H4 (cell line): ENCODE results near the gene DHX32. TPM values are rescaled to one million over a fixed set of nuclear protein-coding genes. Genes with fewer than 3 reads are reported as not detected.
A peak's percentile ranks its signal among the peaks of the same experiment; 100 is the strongest.
"Not testable (repeated sequence)": the region's sequence is repeated elsewhere in the genome, so short reads cannot be mapped to it uniquely, and the experiment has no call there.

Experiments used
- DNase-seq: peaks from one replicate; pipeline ENCODE4 v3.0.0-alpha.2; 2015; ENCODE audit warnings: low spot score
- total RNA-seq: library from RNA; depleted of rRNA; stranded (reverse); fragments of >200 nt; shearing (Covaris generic); gene quantifications from 2 replicates; pipeline ENCODE4 v1.2.3, GENCODE V29; 2014

The DHX32 gene
- total RNA-seq, 1 experiment from 2014 or later, result 68.3 TPM

DNA sequence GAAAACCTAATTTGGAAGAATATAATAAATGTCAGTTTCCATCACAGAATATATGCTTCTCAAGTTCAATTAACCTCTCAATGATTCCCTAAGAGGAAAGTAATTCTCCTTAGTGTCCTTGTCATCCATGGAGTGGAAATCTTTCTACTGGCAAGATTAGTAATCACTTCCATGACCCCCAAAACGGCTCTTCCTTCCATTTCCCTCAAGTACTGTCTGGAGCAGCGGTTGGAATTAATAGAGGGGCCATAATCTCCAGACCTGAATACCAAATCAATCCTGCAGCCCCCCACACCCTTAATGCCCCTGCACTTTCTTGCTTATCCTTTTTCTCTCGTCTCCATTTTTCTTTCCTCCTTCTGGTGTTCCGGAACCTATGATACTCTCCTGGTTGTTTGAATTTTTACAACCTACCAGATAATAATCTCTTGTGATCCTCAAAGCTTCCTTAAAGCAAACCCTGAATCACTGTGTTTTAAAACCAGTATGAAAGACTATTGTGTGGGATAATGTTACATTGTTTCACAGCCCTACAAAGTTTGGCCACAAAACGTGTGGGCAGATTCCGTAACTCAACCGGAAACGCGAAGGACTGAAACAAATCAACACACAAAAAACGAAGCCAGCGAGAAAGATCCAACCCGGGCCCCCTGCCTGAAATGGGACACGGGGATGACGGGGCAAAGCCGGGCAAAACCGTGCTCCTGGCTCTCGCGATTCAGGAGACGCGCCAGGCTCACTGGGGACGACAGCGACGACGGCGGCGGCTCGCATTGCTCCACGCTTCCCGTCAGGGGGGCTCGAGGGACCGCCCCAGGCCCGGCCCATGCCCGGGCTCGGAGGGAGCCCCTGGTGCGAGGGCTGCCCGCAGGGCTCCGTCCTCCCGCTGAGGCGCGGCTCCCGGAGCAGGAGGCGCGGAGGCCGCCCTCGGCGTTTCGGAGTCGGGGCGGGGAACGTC lies 14.3 kb upstream of the DHX32 start:
- peak; percentile 47 for DNase-seq

- not testable (repeated sequence) for DNase-seq
These were observed 13.1 kb upstream of the DHX32 start for GRCh38 chr10:125894176-125894575.

GRCh38 chr10:125892402-125892801 lies 11.3 kb upstream of the DHX32 start:
- DNase-seq, result peak; percentile 67

DNA sequence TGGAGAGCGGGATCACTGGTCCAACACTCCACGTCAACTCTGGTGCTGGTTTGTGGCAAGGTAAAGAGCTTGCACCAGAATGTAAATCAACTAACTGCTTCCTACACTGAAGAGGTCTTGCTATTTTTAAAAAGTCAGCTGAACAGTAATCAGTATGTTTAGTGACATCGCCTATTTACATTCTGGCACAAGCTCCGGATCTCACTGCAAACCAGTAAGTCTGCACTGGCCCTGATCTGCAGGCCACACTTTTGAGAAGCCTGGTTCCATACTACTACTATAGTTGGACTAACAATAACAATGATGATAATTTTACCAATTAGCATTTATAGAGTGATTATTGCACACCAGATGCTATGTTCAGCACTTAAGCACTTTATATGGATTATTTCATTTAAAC lies 8.3 kb upstream of the DHX32 start:
- DNase-seq, result not testable (repeated sequence)

GRCh38 chr10:125886914-125887512 lies 5.9 kb upstream of the DHX32 start:
- DNase-seq, result no peak

DNA sequence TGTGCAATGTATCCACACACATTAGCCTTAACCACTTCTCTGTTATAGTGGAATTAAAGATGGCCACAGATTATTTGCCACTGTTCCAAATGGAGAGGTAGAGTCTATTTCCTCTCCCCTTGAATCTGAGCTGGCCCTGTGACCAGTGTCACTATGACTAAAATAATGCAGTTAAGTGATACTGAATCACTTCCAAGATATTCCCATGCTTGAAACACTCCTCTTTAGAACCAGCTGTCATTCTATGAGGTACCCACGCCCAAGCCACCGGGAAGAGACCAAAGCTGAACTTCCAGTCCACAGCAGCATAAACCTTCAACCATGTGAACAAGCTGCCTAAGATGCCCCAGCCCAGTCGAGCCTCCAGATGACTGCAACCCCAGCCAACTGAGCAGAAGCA lies 2.1 kb upstream of the DHX32 start:
- DNase-seq, result no peak

GRCh38 chr10:125882596-125882995 lies 1.5 kb upstream of the DHX32 start:
- no peak for DNase-seq

DNA sequence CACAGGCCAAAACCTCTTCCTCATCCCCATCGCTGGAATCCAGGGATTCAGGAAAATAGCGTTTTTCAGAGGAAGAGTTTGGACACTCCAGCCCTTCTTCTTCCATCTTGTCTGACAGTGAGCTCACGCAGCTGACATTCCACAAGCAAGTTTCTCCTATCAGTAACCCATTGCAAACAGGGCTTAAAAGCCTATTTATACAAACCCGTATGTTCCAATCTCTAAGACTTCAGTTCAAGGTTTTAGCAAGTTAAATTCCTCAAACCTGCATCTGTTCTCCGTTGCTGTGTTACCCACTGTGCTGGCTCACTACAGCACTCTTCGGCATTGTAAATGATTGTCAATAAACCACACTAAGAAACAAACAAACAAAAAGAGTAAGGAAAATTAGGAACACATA lies 373 bp downstream of the DHX32 start:
- no peak for DNase-seq

DNA sequence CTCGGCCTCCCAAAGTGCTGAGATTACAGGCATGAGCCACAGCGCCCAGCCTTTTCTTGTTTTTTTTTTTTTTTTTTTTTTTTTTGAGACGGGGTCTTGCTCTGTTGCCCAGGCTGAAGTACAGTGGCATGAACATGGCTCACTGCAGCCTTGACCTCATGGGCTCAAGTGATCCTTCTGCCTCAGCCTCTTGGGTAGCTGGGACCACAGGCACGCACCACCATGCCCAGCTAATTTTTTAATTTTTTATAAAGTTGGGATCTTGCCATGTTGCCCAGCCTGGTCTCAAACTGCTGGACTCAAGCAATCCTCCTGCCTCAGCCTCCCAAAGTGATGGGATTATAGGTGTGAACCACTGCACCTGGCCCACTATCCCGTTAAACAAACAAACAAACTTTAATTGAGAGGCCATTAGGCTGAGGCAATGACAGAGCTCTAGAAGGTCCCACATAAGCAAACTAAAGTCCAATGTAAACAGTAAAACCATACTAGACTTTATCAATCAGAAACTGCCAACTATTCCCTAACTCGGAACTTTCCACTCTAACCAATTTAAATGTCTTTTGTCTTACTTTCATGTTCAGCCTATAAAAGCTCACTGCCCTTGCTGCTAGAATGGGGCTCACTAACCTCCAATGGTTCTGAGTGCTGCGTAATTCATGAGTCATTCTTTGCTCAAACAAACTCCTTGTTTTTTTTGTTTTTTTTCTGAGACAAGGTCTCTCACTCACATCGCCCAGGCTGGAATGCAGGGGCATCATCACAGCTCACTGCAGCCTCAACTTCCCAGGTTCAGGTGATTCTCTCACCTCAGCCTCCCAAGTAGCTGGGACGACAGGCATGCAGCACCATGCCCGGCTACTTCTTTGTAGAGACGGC lies 1.9 kb downstream of the DHX32 start:
- DNase-seq, result peak; percentile 93

DNA sequence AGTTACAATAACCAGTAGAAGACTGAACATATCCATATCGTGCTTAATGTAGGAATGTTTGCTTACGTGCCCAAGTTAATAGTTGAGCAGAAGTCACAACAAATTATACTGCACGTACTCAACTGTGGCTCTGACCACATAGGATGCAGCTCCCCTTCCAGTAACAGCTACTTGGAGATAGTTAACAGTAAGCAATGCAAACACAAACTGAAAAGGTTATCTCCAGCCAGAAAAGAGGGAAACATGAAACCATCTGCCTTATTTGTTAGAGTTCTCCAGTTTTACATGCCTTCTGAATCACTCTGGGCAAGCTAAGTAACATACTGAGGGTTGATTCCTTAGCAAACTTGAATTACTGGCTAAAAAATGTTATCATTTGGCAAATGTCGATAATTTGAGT lies 9.8 kb downstream of the DHX32 start:
- peak; percentile 26 for DNase-seq

DNA sequence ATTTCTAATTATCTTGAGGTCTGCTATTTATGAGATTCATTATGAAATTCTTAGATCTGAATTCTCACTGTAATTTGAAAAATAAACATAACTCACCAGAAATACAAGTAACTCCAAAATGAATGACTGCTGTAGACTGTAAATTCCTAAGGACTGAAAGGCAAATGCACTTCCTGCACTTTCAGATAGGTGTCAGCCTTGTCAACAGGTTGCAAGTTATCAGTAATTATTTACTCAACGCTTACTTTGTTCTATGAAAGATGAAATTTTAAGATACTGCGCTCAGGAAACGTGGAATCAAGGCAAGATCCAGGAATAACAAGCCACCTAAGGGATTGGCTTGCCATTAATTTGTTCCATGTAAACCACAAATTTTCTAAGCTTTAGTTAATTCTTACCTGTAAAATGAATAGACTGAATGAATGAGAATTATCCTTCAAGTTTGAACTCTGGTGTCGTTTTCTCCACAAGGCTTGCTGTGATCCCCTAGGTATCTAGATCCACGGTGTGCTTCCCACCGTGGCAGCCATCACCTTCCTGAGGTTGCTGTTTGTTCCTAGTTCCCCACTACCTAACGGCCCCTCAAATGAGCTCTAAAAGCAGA lies 12.6 kb downstream of the DHX32 start:
- peak; percentile 54 for DNase-seq

DNA sequence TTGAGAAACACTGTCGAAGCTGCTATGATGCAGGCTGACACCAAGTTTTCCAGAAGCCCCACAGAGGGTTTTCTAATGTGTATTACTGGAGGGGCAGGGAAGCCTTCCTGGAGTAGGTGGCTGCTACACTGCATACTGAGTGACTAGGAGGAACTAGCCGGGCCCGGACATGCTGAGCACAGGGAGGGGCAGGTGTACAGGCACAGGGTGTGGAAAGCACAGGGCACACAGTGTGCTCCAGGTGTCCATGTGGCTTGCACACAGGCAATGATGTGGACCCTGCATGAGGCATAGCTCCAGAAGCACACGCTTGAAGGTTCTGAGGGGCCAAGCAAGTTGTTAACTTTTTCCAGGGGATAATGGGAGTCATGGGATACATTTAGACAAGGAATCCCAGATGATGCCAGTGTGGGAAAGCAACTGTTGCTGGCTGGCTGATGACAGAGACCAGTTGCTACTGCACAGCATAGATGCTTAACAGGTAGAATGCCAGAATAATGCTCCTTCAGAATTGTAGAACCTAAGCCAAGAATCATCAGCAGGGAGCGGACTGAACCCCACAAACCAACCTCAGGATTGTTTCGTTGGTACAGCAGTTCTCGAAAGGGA lies 14.6 kb downstream of the DHX32 start:
- DNase-seq, result no peak

DNA sequence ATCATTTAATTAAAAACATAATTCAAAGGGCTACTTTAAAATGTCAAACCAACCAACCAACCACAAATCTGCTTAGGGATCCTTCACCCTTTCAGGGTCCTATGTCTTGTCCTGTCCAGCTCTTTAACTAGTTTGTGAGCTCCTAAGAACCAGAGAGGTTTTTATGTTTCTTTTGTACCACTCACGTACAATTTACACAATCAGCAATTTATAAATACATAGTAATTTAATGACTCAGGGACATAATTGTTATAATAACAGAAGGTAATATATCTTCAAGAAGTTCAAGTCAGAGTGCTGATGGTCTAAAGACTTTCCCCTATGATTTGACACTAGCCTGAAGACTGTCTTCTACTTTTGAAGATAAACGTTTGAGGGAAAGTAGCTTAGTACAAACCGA lies 16.0 kb downstream of the DHX32 start:
- DNase-seq, result no peak

DNA sequence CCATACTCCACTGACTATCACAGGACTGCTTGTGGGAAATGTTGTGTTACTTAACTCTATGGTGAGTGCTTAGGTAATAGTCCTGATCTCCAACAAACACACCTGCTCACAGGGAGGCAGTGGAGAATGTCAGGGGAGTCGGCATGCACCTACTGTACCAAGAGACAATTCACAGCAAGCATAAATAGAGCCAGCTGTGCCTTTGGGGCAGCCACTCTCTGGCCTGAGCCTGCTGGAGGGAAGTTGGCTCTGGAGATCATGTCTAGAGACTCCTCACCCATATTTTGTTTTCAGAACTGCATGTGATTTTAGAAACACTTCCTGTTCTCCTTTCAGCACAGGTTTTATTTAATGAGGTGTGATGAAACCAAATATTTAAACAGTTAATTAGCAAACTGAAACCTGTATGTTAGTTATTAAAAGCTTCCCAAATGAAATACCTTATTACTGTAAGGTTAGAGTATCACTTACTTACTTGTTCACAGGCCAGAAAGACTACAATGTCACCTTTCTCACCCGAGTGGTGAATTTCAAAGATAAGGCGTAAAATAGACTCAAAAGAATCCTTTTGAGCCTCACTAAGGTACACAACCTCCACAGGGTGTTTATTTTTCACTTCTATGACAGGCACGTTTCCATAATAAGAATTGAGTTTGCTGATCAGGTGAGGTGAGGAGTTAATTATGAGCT lies 21.8 kb downstream of the DHX32 start:
- no peak for DNase-seq

- DNase-seq, result no peak
These were observed 23.8 kb downstream of the DHX32 start for GRCh38 chr10:125857185-125857760.

DNA sequence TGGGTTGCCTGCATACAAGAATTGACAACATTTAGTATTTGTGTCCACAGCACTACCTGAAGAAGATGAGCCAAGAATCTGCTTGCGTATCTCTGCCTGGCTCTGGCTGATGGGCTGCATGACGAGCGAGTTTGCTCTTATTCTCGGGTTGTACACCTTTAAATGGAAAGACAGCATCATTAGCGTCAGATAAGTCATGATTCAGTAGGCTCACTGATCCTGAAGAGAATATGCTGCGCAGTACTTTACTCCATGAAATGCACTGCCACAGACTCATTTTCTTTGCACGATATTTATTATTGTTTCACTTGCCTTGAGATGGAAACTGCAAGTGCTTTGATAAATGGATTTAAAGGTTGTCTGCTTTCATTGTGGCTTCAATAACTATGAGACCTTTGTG lies 28.6 kb downstream of the DHX32 start:
- no peak for DNase-seq

DNA sequence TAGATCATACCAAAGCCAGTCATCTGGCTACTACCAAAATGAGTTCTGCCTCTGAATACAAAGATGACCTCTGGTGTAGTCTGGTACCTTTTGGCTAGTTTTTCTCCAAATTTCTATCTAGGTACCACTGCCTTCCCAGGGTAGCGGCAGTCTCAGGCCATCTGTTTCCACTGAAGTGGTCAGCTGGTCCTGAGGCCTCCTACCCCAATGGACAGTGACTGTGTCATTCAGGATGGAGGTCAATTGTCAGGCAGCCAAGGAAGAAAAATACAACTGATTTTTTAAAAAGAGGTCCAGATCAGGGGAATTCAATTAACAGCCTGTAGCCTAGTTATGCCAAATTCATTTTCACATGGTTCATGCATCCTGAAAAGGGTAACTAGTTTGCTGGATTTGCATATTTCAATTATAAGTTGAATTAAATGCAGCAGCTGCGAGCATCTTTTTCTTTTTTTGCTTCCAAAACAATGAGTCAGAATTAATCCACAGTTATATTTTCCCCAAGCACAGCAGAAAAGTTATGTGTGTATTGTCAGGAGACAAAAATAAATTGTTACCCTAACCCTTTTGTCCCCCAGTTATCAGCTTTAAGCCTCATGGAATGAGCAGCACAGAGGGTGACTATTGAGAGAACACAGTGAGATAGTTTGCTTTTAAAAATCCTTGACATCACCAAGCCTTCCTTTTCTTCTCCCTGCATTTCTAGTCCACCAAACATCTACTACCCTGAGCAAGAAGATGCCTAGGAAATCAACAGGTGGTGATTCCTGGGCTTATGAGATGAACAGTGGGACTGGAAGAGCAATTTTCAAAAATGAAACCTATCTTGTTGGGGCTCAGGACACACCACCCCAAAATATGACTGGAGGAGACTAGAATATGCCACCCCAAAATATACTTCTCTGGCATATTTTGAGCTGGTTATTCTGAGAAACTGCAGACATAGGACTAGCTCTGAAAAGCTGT lies 30.0 kb downstream of the DHX32 start:
- no peak for DNase-seq

DNA sequence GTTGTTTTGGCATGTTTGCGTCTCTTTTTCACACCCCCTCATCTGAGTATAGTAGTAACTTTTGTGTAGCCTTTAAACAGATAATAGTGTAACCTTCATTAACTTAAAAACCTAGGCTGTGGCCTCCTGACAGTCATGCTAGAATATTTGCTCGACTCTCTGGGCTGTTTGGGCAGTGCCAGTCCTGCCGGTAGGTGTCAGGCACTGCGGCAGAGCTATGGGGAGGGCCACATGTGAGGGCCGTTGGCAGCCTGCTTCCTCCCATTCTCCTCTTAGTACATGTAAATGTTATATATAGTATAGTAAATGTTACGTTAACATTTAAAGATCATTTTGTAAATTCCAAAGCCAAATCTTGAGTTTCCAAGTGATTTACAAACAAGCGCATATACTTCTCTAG lies 31.6 kb downstream of the DHX32 start:
- no peak for DNase-seq

GRCh38 chr10:125848857-125849256 lies 32.2 kb downstream of the DHX32 start:
- no peak for DNase-seq
